ENCODE results near the gene ADCY5.

ADCY5 gene

GRCh38 chr3:123478314-123478713 is 29.4 kb upstream of the ADCY5 start (continued):
- TF ChIP-seq ZNF394 (tag by site-specific recombination; IDR thresholded peaks at IDR 0.05; ENCODE audit: borderline replicate concordance): no peak
- no peak for TF ChIP-seq ZFP41 (tag by site-specific recombination; IDR thresholded peaks at IDR 0.05; ENCODE audit: borderline replicate concordance)
- no peak for TF ChIP-seq ZBTB21 (tag by site-specific recombination; IDR thresholded peaks at IDR 0.05)
- no peak for TF ChIP-seq ZNF529 (tag by site-specific recombination; IDR thresholded peaks at IDR 0.05; ENCODE audit: insufficient replicate concordance)
- no peak for TF ChIP-seq ZNF692 (tag by site-specific recombination; IDR thresholded peaks at IDR 0.05)
- no peak for TF ChIP-seq ZNF426 (tag by site-specific recombination; IDR thresholded peaks at IDR 0.05)
- no peak for TF ChIP-seq KLF9 (tag by site-specific recombination; IDR thresholded peaks at IDR 0.05; ENCODE audit: low read depth)
- no peak for TF ChIP-seq ZNF138 (tag by site-specific recombination; IDR thresholded peaks at IDR 0.05; ENCODE audit: borderline replicate concordance)
- TF ChIP-seq REST (tag by site-specific recombination; IDR thresholded peaks at IDR 0.05): no peak
- no peak for TF ChIP-seq ZNF830 (tag by site-specific recombination; IDR thresholded peaks at IDR 0.05; ENCODE audit: low read depth)
- no peak for TF ChIP-seq BCL11B (tag by site-specific recombination; IDR thresholded peaks at IDR 0.05; ENCODE audit: low read depth)

GRCh38 chr3:123476967-123477750 is 28.3 kb upstream of the ADCY5 start:
- H3K4me3 ChIP-seq (ENCODE audit: low read depth, low read length): no peak overlapping the region
- ChIA-PET POLR2A (no interaction called here), CTCF (interaction anchor here (0.9 to 1.1 kb wide), 2 partner anchors 12 to 30 kb away, joined by 3 to 4 read pairs; no protein-coding TSS in a partner anchor)
- H3K4me1 ChIP-seq (ENCODE audit: control insufficient read depth, insufficient read depth, low read length): no peaks in the 10 kb centered on the region
- no peaks in the 10 kb centered on the region for H3K36me3 ChIP-seq (ENCODE audit: control insufficient read depth in 2 of 2, insufficient read depth in 1 of 2, low read length in 2 of 2)
- no peaks in the 10 kb centered on the region for H3K9me3 ChIP-seq (ENCODE audit: control insufficient read depth, insufficient read depth, low read depth, low read length)
- no peak overlapping the region for H3K27ac ChIP-seq (ENCODE audit: extremely low read depth, low read depth, low read length)
- TF ChIP-seq ZNF670 (tag by site-specific recombination; IDR thresholded peaks at IDR 0.05; ENCODE audit: low read depth) (no peak), ZSCAN23 (tag by site-specific recombination; IDR thresholded peaks at IDR 0.05) (no peak), ZXDB (tag by site-specific recombination; IDR thresholded peaks at IDR 0.05) (no peak), ZNF324 (tag by site-specific recombination; IDR thresholded peaks at IDR 0.05) (no peak), ZNF518A (tag by site-specific recombination; conservative IDR thresholded peaks at IDR 0.05; ENCODE audit: low read depth) (no peak), PRDM1 (tag by site-specific recombination; IDR thresholded peaks at IDR 0.05) (no peak), ZNF501 (tag by site-specific recombination; IDR thresholded peaks at IDR 0.05) (no peak), ZNF654 (tag by site-specific recombination; IDR thresholded peaks at IDR 0.05; ENCODE audit: low read depth) (no peak), AEBP2 (tag by site-specific recombination; IDR thresholded peaks at IDR 0.05; ENCODE audit: borderline replicate concordance) (no peak), OSR2 (tag by site-specific recombination; IDR thresholded peaks at IDR 0.05) (no peak), RBAK (tag by site-specific recombination; IDR thresholded peaks at IDR 0.05) (no peak)
- TF ChIP-seq, protein P1, sequence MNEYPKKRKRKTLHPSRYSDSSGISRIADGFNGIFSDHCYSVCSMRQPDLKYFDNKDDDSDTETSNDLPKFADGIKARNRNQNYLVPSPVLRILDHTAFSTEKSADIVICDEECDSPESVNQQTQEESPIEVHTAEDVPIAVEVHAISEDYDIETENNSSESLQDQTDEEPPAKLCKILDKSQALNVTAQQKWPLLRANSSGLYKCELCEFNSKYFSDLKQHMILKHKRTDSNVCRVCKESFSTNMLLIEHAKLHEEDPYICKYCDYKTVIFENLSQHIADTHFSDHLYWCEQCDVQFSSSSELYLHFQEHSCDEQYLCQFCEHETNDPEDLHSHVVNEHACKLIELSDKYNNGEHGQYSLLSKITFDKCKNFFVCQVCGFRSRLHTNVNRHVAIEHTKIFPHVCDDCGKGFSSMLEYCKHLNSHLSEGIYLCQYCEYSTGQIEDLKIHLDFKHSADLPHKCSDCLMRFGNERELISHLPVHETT (tag by site-specific recombination; IDR thresholded peaks at IDR 0.05): no peak
